Suppressor macrophage treated with lipopolysaccharide for 1 hour (primary cell): ENCODE data around the gene NMNAT2.

ENCODE experiments used
- DNase-seq, 3 donors: peaks; one replicate each; pipeline ENCODE4 v3.0.0-alpha.2; 2020 to 2022

NMNAT2 gene

GRCh38 chr1:183234660-183235476, 183.3 kb downstream of the NMNAT2 start:
- peak; percentile 73 to 85 (median 78) for DNase-seq

GRCh38 chr1:183233113-183233512, 185.1 kb downstream of the NMNAT2 start:
- no peak for DNase-seq

- no peak for DNase-seq
These were observed 186.6 kb downstream of the NMNAT2 start for GRCh38 chr1:183231545-183231944.

GRCh38 chr1:183230413-183230812, 187.8 kb downstream of the NMNAT2 start:
- no peak for DNase-seq

- no peak for DNase-seq
These were observed 189.6 kb downstream of the NMNAT2 start for GRCh38 chr1:183228347-183229220.

- DNase-seq: peak; percentile 41 to 69 (median 65)
These were observed 190.5 kb downstream of the NMNAT2 start for GRCh38 chr1:183227422-183228346.

- DNase-seq: no peak
These were observed 191.2 kb downstream of the NMNAT2 start for GRCh38 chr1:183226963-183227362.

- DNase-seq: no peak
These were observed 191.8 kb downstream of the NMNAT2 start for GRCh38 chr1:183226361-183226760.

GRCh38 chr1:183223467-183223866, 194.7 kb downstream of the NMNAT2 start:
- DNase-seq: no peak

GRCh38 chr1:183222909-183223308, 195.3 kb downstream of the NMNAT2 start:
- no peak for DNase-seq

- no peak for DNase-seq
These were observed 198.6 kb downstream of the NMNAT2 start for GRCh38 chr1:183219616-183220009.

- peak in 1 of 3 donors; percentile 11 for DNase-seq
These were observed 199.1 kb downstream of the NMNAT2 start for GRCh38 chr1:183218971-183219615.

GRCh38 chr1:183218027-183218618, 200.1 kb downstream of the NMNAT2 start:
- no peak for DNase-seq

- no peak for DNase-seq
These were observed 202.2 kb downstream of the NMNAT2 start for GRCh38 chr1:183215936-183216335.

GRCh38 chr1:183215076-183215720, 203.0 kb downstream of the NMNAT2 start:
- DNase-seq: no peak

GRCh38 chr1:183214021-183214970, 203.9 kb downstream of the NMNAT2 start:
- DNase-seq: no peak

- no peak for DNase-seq
These were observed 205.3 kb downstream of the NMNAT2 start for GRCh38 chr1:183212870-183213269.

GRCh38 chr1:183210681-183211080, 207.5 kb downstream of the NMNAT2 start:
- no peak for DNase-seq

- DNase-seq: peak; percentile 73 to 80 (median 77)
These were observed 208.5 kb downstream of the NMNAT2 start for GRCh38 chr1:183209533-183210158.
